ENCODE results near the gene EXOC4.

DNA sequence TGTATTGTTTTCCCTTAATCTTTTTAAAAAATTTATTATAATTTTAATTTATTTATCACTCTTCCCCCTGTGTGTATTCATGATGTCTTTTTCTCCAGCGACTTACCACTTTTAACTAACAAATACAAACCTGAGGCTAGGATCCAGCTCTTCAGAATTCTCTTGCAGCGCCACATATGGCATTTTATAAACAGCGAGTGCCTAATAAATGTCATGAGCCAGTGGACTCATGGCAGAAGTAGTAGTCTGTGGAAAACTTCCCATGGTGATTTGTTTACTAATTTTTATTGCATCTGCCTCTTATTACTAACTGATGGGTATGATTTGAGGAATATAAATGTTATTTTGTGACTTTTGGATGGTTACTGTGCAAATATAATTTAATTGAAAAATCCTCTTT is 102.9 kb downstream of the EXOC4 start:
- TF ChIP-seq CTCF (IDR thresholded peaks at IDR 0.05), result no peak
- TF ChIP-seq POLR2A (IDR thresholded peaks at IDR 0.05; ENCODE audit: low read depth), result no peak
- TF ChIP-seq EP300 (IDR thresholded peaks at IDR 0.05), result no peak
